Measurements from ENCODE around the gene MOB4. TPM values are rescaled to one million over a fixed set of nuclear protein-coding genes. Genes with fewer than 3 reads are reported as not detected.

Gene MOB4
- total and polyA plus RNA-seq, 2 experiments from 2014 or later: 68.2 to 87.0 TPM

GRCh38 chr2:197575987-197576386, 60.1 kb downstream of the MOB4 start:
- Histone ChIP-seq H3K4me2 (peak overlapping the region; percentile 6; the same call in 1 of the 2 replicates), H3K79me2 (replicated peaks; ENCODE audit: insufficient read depth) (no peaks in the 10 kb centered on the region; the same call in 1 of the 2 replicates), H3K27ac (ENCODE audit: low read depth) (peak overlapping the region; percentile 89), H3K4me3 (no peak overlapping the region), H3K36me3 (ENCODE audit: insufficient read depth) (peaks cover 16% of the 10 kb centered on the region), H2AFZ (no peak overlapping the region), H3K9me2 (ENCODE audit: insufficient read depth) (peaks cover 12% of the 10 kb centered on the region; the same call in 1 of the 2 replicates), H3F3A (replicated peaks; ENCODE audit: low read depth) (0 out of 2 replicates have a peak, but pooled peaks cover 3% of the 10 kb centered on the region), H3K27me3 (ENCODE audit: insufficient read depth) (no peaks in the 10 kb centered on the region), H3K4me1 (ENCODE audit: insufficient read depth) (peaks cover 37% of the 10 kb centered on the region), H4K20me1 (replicated peaks; ENCODE audit: insufficient read depth) (no peaks in the 10 kb centered on the region)
- ATAC-seq (no peak), DNase-seq (ENCODE audit: low spot score) (no peak)
- Mint-ChIP-seq H3K4me3 (no peak overlapping the region), H3K27ac (peak overlapping the region; percentile 61; the same call in 1 of the 2 replicates), H3K36me3 (ENCODE audit: low read depth) (peaks cover 42% of the 10 kb centered on the region), H3K27me3 (ENCODE audit: insufficient read depth, low read depth, poor library complexity) (peaks cover 2% of the 10 kb centered on the region), H3K4me1 (peaks cover 14% of the 10 kb centered on the region), H3K9me3 (peaks cover 37% of the 10 kb centered on the region)
- TF ChIP-seq NANOG (IDR thresholded peaks at IDR 0.05; ENCODE audit: borderline replicate concordance) (no peak), POLR2AphosphoS5 (IDR thresholded peaks at IDR 0.05; ENCODE audit: low read depth) (no peak), ZNF114 (CRISPR knock-in tag; IDR thresholded peaks at IDR 0.05) (no peak), ZNF462 (CRISPR knock-in tag; IDR thresholded peaks at IDR 0.05) (no peak), JUNB (IDR thresholded peaks at IDR 0.05; ENCODE audit: unreplicated experiment) (no peak), EZH2phosphoT487 (IDR thresholded peaks at IDR 0.05; ENCODE audit: unreplicated experiment) (no peak), ETS1 (IDR thresholded peaks at IDR 0.05) (no peak), CREB1 (CRISPR knock-in tag; IDR thresholded peaks at IDR 0.05; ENCODE audit: low read depth) (no peak), ZNF331 (CRISPR knock-in tag; IDR thresholded peaks at IDR 0.05; ENCODE audit: low read depth) (no peak), CTCF (conservative IDR thresholded peaks at IDR 0.05; ENCODE audit: low read depth in 2 of 2) (no peak), EZH2 (IDR thresholded peaks at IDR 0.05; ENCODE audit: low read depth, unreplicated experiment) (no peak), STAT1 (IDR thresholded peaks at IDR 0.05; ENCODE audit: unreplicated experiment) (no peak)
- TF ChIP-seq, protein P1, sequence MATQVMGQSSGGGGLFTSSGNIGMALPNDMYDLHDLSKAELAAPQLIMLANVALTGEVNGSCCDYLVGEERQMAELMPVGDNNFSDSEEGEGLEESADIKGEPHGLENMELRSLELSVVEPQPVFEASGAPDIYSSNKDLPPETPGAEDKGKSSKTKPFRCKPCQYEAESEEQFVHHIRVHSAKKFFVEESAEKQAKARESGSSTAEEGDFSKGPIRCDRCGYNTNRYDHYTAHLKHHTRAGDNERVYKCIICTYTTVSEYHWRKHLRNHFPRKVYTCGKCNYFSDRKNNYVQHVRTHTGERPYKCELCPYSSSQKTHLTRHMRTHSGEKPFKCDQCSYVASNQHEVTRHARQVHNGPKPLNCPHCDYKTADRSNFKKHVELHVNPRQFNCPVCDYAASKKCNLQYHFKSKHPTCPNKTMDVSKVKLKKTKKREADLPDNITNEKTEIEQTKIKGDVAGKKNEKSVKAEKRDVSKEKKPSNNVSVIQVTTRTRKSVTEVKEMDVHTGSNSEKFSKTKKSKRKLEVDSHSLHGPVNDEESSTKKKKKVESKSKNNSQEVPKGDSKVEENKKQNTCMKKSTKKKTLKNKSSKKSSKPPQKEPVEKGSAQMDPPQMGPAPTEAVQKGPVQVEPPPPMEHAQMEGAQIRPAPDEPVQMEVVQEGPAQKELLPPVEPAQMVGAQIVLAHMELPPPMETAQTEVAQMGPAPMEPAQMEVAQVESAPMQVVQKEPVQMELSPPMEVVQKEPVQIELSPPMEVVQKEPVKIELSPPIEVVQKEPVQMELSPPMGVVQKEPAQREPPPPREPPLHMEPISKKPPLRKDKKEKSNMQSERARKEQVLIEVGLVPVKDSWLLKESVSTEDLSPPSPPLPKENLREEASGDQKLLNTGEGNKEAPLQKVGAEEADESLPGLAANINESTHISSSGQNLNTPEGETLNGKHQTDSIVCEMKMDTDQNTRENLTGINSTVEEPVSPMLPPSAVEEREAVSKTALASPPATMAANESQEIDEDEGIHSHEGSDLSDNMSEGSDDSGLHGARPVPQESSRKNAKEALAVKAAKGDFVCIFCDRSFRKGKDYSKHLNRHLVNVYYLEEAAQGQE (IDR thresholded peaks at IDR 0.05; ENCODE audit: unreplicated experiment): no peak

Data from GM23338 (cell line).